ENCODE measurements around the gene MYRF.

Gene MYRF

DNA sequence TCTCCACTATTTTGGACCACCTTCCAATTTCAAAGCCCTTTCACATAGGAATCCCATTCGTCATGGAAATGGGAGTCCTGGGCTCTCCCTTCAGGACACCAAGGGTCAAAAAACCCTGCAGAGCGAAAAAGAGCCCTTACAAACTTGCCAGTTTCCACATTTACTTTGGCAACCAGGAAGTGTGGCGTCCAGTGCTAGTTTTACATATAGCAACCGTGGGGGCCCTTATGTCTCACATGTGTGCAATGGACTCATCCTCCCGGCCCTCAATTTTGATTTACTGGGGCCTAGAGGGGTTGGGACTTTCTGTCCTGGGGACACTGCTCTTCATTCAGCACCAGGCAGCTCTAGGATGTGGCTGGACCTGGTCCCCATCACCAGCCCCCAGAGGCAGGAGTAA lies 38.5 kb upstream of the MYRF start:
- no peak for TF ChIP-seq ZFX (IDR thresholded peaks at IDR 0.05; ENCODE audit: borderline replicate concordance)
- TF ChIP-seq, protein P1, sequence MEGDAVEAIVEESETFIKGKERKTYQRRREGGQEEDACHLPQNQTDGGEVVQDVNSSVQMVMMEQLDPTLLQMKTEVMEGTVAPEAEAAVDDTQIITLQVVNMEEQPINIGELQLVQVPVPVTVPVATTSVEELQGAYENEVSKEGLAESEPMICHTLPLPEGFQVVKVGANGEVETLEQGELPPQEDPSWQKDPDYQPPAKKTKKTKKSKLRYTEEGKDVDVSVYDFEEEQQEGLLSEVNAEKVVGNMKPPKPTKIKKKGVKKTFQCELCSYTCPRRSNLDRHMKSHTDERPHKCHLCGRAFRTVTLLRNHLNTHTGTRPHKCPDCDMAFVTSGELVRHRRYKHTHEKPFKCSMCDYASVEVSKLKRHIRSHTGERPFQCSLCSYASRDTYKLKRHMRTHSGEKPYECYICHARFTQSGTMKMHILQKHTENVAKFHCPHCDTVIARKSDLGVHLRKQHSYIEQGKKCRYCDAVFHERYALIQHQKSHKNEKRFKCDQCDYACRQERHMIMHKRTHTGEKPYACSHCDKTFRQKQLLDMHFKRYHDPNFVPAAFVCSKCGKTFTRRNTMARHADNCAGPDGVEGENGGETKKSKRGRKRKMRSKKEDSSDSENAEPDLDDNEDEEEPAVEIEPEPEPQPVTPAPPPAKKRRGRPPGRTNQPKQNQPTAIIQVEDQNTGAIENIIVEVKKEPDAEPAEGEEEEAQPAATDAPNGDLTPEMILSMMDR (IDR thresholded peaks at IDR 0.05), result no peak
- H3K27ac ChIP-seq, result no peak overlapping the region

DNA sequence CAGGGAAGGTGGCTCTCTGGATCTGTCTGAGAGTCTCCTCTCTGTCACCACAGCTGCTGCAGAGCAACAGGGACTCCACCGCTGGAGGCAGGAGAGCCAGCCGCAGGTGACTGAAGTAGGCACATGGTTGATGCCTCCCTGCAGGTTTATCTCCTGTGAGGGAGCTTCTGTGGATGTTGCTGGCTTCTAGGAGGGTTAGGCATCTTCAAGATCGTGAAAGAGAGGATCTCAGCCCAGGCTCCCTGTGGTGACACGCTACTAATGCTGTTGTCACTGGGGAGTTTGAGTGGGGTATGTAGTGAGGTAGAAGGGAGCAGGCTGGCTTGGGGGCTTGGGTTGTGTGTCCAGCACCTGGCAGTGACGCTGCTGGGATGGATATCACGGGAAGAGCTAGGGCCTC lies 38.1 kb upstream of the MYRF start:
- TF ChIP-seq ZFX (IDR thresholded peaks at IDR 0.05; ENCODE audit: borderline replicate concordance), result no peak
- TF ChIP-seq, protein P1 (IDR thresholded peaks at IDR 0.05), result no peak
- H3K27ac ChIP-seq, result no peak overlapping the region

DNA sequence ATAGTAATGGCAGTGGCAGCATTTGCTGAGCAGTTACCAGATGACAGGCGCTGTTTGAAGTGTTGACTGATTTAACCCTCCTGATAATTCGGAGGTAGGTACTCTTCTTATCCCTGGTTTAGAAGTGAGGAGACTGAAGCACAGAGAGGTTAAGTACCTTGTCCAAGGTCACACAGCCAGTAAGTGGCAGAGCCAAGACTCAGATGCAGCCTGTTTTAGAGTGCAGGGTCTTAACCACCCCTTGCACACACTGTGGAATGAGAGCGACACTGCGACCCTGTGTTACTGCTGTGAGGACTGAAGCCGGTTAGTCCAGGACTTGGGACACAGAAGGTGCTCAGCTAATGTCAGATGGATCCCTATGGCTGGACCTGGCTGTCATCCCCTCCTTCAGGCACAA lies 37.5 kb upstream of the MYRF start:
- no peak for TF ChIP-seq ZFX (IDR thresholded peaks at IDR 0.05; ENCODE audit: borderline replicate concordance)
- TF ChIP-seq, protein P1 (IDR thresholded peaks at IDR 0.05), result no peak
- H3K27ac ChIP-seq, result no peak overlapping the region

DNA sequence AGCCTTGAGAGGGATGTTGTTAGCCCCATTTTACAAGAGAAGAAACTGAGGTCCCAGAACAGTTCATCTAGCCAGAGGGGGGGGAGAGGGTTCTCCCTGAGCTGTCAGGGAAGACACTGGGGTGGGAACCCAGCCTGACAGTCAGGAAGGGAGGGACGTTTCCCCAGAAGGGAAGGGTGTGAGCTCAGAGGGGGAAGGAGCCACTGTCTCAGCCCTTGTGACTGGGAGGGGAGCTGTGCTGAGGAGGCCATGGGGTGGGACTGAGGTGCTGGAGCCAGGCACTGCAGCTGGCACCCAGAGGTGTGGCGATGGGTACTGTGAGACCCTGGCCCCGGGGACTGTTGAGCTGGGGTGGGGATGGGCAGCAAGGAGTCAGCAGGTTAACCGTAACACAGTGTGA lies 36.6 kb upstream of the MYRF start:
- TF ChIP-seq, protein P1 (IDR thresholded peaks at IDR 0.05), result no peak
- TF ChIP-seq ZFX (IDR thresholded peaks at IDR 0.05; ENCODE audit: borderline replicate concordance), result no peak
- no peak overlapping the region for H3K27ac ChIP-seq

DNA sequence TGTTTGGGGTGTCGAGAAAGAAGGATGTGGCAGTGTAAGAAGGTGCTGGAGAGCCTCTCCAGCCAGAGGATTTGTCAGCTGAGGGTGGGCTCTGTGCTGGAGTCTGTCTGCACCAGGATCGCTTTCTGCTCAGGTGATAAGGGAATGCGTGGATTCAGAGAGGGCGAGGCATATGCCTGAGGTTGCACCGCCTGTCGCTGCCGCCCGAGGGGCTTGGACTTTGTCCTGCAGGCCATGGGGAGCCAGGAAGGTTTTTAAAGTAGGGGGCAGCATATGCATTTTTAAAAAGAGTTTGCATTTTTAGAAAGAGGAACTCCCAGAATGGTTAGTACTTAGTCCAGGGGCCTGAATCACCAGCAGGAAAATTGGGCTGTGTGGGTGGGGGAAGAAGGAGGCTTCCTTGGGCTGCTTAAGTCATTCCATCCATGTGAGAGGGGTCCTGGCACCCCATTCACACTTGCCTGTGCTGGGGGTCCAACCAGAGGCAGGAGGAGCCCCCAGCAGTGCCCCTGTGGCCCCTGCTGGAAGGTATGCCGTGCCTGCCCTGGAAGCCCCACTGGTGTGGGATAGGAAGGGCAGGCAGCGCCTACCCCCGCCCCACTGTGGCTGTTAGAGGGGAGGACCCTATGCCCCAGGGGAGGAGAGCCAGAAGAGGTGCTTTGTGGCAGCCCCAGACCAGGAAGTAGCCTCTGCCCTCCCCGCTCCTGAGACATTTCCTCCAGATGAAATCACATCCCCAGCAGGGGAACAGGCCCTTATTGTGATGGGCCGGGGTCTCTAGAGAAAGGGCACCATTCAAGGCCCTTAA lies 35.8 kb upstream of the MYRF start:
- TF ChIP-seq, protein P1 (IDR thresholded peaks at IDR 0.05), result no peak
- no peak for TF ChIP-seq ZFX (IDR thresholded peaks at IDR 0.05; ENCODE audit: borderline replicate concordance)
- H3K27ac ChIP-seq, result no peak overlapping the region

DNA sequence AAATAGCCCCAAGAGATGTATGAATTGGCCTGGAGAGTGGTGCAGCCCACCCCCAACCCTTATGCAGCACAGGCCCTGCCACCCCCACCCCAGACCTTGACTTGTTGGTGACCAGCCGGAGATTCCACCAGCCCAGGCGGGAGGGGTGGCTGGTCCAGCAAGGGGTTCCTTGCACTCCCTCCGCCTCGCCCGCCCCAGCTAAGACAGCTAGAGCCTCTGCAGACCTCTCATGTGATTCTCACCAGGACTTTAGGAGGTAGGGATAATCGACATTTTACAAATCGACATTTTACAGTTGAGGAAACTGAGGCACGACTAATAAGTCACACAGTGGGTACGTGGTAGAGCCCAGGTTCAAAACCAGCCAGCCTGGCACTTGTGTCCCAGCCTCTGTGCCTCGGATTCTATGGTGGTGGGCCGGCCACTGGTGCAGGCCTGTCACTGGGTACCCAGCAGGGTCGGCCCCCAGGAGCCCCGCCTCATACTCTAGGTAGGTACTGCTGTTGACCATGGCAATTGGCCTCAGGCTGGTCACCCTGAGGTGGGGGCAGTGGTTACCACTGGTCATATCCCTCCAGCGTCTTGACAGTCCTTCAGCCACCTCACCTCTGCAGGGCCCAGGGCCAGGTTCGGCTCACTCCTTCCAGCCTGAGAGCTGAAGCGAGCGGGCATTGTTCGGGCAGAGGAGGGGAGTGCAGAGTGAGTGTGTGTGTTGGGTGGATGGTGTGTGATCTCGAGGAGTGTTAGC lies 35.0 kb upstream of the MYRF start:
- no peak for TF ChIP-seq ZFX (IDR thresholded peaks at IDR 0.05; ENCODE audit: borderline replicate concordance)
- TF ChIP-seq, protein P1 (IDR thresholded peaks at IDR 0.05), result no peak
- no peak overlapping the region for H3K27ac ChIP-seq

DNA sequence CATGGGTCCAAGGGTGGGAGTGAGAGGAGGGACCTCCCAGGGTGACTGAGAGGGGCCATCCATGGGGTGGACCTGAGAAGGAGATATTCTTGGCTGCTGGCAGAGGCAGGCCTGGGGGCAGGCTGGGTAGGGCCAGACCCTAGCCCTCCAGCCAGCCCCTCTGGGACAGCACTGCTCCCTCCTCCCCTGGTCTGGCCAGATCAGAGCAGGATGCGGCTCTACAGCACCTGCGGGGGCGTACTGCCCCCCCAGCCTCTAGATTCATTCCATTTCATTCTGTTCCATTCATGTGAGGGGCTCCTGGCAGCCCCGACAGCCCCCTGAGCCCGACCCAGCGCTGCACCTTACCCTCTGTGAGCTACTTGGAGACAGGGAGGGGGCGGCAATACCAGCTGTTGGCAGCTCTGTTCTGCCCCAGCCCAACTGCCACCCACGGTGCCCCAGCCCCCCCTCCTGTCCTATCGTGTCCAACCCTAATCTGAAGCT lies 34.3 kb upstream of the MYRF start:
- no peak overlapping the region for H3K27ac ChIP-seq
- TF ChIP-seq, protein P1 (IDR thresholded peaks at IDR 0.05), result no peak
- TF ChIP-seq ZFX (IDR thresholded peaks at IDR 0.05; ENCODE audit: borderline replicate concordance), result no peak

Measured in 22Rv1 (cell line).